ENCODE data around the gene UTS2.

The UTS2 gene

DNA sequence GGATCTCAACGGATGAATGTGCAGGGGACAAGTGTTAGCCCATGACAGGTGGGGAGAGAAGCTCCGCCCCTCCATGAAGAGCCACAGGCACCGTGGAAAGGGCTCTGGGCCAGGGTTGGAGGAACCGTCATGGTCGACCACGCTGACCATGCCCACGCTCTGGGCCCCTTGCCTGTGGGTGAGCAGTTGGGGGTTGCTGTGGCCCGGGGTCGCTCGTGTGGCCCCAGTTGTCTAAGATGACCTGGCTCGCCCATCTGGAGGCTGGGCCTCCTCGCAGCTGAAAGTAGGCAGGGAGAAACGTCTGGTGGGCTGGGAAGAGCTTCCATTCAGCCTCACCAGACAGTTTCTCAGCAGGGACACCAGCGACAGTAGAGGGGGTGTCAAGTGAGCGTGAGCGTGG lies 13.1 kb upstream of the UTS2 start:
- no peaks in the 10 kb centered on the region for H3K27me3 ChIP-seq (ENCODE audit: insufficient read depth, poor library complexity, severe bottlenecking)

DNA sequence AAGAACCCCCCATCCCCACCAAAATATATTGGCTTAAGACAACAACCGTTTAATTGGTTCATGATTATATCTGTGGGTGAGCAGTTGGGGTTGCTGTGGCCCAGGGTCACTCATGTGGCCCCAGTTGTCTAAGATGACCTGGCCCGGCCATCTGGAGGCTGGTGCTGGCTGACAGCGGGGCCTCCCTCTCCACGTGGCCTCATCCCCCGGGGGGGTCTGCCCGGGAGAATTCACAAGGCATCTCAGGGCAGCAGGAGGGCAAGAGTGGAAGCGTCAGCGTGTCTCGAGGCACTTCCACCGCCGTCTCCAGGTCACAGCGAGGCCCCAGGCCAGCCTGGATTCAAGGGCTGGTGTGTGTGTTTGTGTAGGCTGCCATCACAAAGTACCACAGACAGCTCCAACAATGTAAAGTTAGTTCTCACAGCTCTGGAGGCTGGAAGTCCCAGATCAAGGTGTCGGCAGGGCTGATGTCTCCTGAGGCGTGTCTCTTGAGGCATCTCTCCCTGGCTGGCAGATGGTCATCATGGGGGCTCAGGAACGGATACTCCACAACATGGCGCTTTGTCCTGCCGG lies 11.0 kb upstream of the UTS2 start:
- H3K27me3 ChIP-seq (ENCODE audit: insufficient read depth, poor library complexity, severe bottlenecking), result no peaks in the 10 kb centered on the region
- no peak overlapping the region for H3K4me3 ChIP-seq (replicated peaks; ENCODE audit: insufficient read depth, low read length)
- H3K27ac ChIP-seq (replicated peaks), result no peak overlapping the region
- DNase-seq (ENCODE audit: low read depth in 1 of 2, low spot score in 1 of 2), result no peak
- TF ChIP-seq GABPA (IDR thresholded peaks at IDR 0.05; ENCODE audit: low read depth) (no peak), SPI1 (IDR thresholded peaks at IDR 0.05; ENCODE audit: borderline replicate concordance, low read depth) (no peak)
- TF ChIP-seq, protein P1, sequence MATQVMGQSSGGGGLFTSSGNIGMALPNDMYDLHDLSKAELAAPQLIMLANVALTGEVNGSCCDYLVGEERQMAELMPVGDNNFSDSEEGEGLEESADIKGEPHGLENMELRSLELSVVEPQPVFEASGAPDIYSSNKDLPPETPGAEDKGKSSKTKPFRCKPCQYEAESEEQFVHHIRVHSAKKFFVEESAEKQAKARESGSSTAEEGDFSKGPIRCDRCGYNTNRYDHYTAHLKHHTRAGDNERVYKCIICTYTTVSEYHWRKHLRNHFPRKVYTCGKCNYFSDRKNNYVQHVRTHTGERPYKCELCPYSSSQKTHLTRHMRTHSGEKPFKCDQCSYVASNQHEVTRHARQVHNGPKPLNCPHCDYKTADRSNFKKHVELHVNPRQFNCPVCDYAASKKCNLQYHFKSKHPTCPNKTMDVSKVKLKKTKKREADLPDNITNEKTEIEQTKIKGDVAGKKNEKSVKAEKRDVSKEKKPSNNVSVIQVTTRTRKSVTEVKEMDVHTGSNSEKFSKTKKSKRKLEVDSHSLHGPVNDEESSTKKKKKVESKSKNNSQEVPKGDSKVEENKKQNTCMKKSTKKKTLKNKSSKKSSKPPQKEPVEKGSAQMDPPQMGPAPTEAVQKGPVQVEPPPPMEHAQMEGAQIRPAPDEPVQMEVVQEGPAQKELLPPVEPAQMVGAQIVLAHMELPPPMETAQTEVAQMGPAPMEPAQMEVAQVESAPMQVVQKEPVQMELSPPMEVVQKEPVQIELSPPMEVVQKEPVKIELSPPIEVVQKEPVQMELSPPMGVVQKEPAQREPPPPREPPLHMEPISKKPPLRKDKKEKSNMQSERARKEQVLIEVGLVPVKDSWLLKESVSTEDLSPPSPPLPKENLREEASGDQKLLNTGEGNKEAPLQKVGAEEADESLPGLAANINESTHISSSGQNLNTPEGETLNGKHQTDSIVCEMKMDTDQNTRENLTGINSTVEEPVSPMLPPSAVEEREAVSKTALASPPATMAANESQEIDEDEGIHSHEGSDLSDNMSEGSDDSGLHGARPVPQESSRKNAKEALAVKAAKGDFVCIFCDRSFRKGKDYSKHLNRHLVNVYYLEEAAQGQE (IDR thresholded peaks at IDR 0.05; ENCODE audit: insufficient replicate concordance, low read depth), result peak; percentile 36

More for the DNA sequence above, 13.1 kb upstream of the UTS2 start:
- no peak for DNase-seq (ENCODE audit: low read depth in 1 of 2, low spot score in 1 of 2)
- Histone ChIP-seq H3K27ac (replicated peaks) (no peak overlapping the region), H3K4me3 (replicated peaks; ENCODE audit: insufficient read depth, low read length) (no peak overlapping the region)
- no peak for TF ChIP-seq SPI1 (IDR thresholded peaks at IDR 0.05; ENCODE audit: borderline replicate concordance, low read depth)

DNA sequence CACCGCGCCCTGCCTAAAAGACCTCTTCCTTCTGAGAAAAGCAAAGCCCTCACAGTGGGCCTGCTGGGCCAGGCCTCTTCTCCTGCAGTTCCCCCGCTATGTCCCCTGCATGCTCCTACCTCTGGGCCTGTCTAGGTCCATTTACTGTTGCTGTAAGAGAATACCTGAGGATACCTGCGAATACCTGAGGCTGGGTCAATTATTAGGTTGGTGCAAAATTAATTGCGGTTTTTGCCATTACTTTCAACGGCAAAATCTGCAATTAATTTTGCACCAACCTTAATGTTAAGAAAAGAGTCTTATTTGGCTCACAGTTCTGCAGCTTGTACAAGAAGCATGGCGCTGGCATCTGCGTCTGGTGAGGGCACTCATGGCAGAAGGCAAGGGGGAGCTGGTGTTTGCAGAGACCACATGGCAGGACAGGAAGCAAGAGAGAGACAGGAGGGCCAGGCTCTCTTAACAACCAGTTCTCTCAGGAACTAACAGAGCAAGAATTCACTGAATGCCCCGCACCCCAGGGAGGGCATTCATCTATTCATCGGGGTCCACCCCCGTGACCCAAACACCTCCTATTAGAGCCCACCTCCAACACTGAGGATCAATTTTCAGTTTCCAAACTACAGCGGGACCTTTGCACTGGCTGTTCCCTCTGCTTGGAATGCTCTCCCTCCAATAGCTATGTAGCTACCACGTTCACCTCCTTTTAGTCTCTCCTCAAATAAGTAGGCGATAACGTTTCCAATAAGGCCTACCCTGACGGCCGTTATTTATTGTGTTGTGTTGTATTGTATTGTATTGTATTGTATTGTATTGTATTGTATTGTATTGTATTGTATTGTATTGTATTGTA lies 9.6 kb upstream of the UTS2 start:
- no peak for TF ChIP-seq SPI1 (IDR thresholded peaks at IDR 0.05; ENCODE audit: borderline replicate concordance, low read depth)
- TF ChIP-seq GABPA (IDR thresholded peaks at IDR 0.05; ENCODE audit: low read depth), result no peak
- TF ChIP-seq, protein P1 (IDR thresholded peaks at IDR 0.05; ENCODE audit: insufficient replicate concordance, low read depth), result no peak
- TF ChIP-seq, protein P2, sequence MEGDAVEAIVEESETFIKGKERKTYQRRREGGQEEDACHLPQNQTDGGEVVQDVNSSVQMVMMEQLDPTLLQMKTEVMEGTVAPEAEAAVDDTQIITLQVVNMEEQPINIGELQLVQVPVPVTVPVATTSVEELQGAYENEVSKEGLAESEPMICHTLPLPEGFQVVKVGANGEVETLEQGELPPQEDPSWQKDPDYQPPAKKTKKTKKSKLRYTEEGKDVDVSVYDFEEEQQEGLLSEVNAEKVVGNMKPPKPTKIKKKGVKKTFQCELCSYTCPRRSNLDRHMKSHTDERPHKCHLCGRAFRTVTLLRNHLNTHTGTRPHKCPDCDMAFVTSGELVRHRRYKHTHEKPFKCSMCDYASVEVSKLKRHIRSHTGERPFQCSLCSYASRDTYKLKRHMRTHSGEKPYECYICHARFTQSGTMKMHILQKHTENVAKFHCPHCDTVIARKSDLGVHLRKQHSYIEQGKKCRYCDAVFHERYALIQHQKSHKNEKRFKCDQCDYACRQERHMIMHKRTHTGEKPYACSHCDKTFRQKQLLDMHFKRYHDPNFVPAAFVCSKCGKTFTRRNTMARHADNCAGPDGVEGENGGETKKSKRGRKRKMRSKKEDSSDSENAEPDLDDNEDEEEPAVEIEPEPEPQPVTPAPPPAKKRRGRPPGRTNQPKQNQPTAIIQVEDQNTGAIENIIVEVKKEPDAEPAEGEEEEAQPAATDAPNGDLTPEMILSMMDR (IDR thresholded peaks at IDR 0.05; ENCODE audit: insufficient read depth, low read length), result no peak
- no peak for TF ChIP-seq POLR2AphosphoS5 (IDR thresholded peaks at IDR 0.05; ENCODE audit: low read depth)
- no peak overlapping the region for H3K4me3 ChIP-seq (replicated peaks; ENCODE audit: insufficient read depth, low read length)
- H3K27ac ChIP-seq (replicated peaks), result no peak overlapping the region
- no peak for DNase-seq (ENCODE audit: low read depth in 1 of 2, low spot score in 1 of 2)
- no peaks in the 10 kb centered on the region for H3K27me3 ChIP-seq (ENCODE audit: insufficient read depth, poor library complexity, severe bottlenecking)

DNA sequence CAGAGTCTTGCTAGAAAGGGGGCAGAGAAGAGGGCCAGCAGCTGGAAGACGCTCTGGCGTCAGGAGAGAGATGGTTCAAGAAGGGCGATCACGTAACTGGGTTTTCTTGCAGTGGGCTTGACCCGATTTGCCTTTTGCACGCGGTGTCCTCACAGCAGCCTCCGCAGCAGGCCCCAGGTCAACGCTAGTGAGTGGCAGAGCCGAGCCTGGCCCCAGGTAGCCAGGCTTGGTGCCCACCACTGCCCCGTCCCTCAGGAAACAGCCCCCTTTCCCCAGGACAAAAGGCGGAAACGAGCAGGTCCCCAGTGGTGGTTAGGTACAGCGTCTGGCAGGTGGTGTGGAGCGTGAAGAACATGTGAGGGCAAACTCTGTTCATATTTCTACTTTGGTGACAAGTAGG lies 8.6 kb upstream of the UTS2 start:
- Histone ChIP-seq H3K27ac (replicated peaks) (no peak overlapping the region), H3K4me3 (replicated peaks; ENCODE audit: insufficient read depth, low read length) (no peak overlapping the region), H3K27me3 (ENCODE audit: insufficient read depth, poor library complexity, severe bottlenecking) (no peaks in the 10 kb centered on the region)
- no peak for DNase-seq (ENCODE audit: low read depth in 1 of 2, low spot score in 1 of 2)
- TF ChIP-seq POLR2AphosphoS5 (IDR thresholded peaks at IDR 0.05; ENCODE audit: low read depth) (no peak), GABPA (IDR thresholded peaks at IDR 0.05; ENCODE audit: low read depth) (no peak), SPI1 (IDR thresholded peaks at IDR 0.05; ENCODE audit: borderline replicate concordance, low read depth) (no peak)
- TF ChIP-seq, protein P1 (IDR thresholded peaks at IDR 0.05; ENCODE audit: insufficient replicate concordance, low read depth), result no peak
- TF ChIP-seq, protein P2 (IDR thresholded peaks at IDR 0.05; ENCODE audit: insufficient read depth, low read length), result no peak

Measured in HL-60 (cell line).